ENCODE measurements around the gene MEOX1.

Gene MEOX1

GRCh38 chr17:43599046-43599395, 62.7 kb downstream of the MEOX1 start:
- no peak for TF ChIP-seq CTCF (IDR thresholded peaks at IDR 0.05; ENCODE audit: low read depth, low read length, missing control alignments)
- DNase-seq (ENCODE audit: low read depth): no peak

GRCh38 chr17:43598357-43599045, 63.2 kb downstream of the MEOX1 start:
- DNase-seq (ENCODE audit: low read depth): no peak
- TF ChIP-seq CTCF (IDR thresholded peaks at IDR 0.05; ENCODE audit: low read depth, low read length, missing control alignments): no peak
- no peak overlapping the region for H3K4me3 ChIP-seq (ENCODE audit: low read depth, low read length)

More at GRCh38 chr17:43599046-43599395, 62.7 kb downstream of the MEOX1 start:
- H3K4me3 ChIP-seq (ENCODE audit: low read depth, low read length): no peak overlapping the region

- TF ChIP-seq CTCF (IDR thresholded peaks at IDR 0.05; ENCODE audit: low read depth, low read length, missing control alignments): no peak
- H3K4me3 ChIP-seq (ENCODE audit: low read depth, low read length): no peak overlapping the region
Observed at GRCh38 chr17:43597624-43598356, 63.9 kb downstream of the MEOX1 start.

GRCh38 chr17:43595466-43595865, 66.3 kb downstream of the MEOX1 start:
- DNase-seq (ENCODE audit: low read depth): no peak
- no peak overlapping the region for H3K4me3 ChIP-seq (ENCODE audit: low read depth, low read length)
- TF ChIP-seq CTCF (IDR thresholded peaks at IDR 0.05; ENCODE audit: low read depth, low read length, missing control alignments): no peak

More at GRCh38 chr17:43597624-43598356, 63.9 kb downstream of the MEOX1 start:
- no peak for DNase-seq (ENCODE audit: low read depth)

- no peak for TF ChIP-seq CTCF (IDR thresholded peaks at IDR 0.05; ENCODE audit: low read depth, low read length, missing control alignments)
- DNase-seq (ENCODE audit: low read depth): no peak
- H3K4me3 ChIP-seq (ENCODE audit: low read depth, low read length): no peak overlapping the region
Observed at GRCh38 chr17:43591779-43592562, 69.8 kb downstream of the MEOX1 start.

GRCh38 chr17:43591001-43591400, 70.7 kb downstream of the MEOX1 start:
- TF ChIP-seq CTCF (IDR thresholded peaks at IDR 0.05; ENCODE audit: low read depth, low read length, missing control alignments): no peak

More at GRCh38 chr17:43591001-43591400, 70.7 kb downstream of the MEOX1 start:
- no peak overlapping the region for H3K4me3 ChIP-seq (ENCODE audit: low read depth, low read length)
- DNase-seq (ENCODE audit: low read depth): no peak

All from GM12864 (cell line).